GM18502 (cell line): ENCODE measurements around the gene STUB1.

Source experiments
- ATAC-seq: cut with Tn5 transposase; IDR thresholded peaks from one replicate; pipeline ENCODE4 v1.9.1; 2021; ENCODE audit warnings: mild to moderate bottlenecking; ENCODE audit not compliant: unreplicated experiment, poor library complexity

STUB1 gene

DNA sequence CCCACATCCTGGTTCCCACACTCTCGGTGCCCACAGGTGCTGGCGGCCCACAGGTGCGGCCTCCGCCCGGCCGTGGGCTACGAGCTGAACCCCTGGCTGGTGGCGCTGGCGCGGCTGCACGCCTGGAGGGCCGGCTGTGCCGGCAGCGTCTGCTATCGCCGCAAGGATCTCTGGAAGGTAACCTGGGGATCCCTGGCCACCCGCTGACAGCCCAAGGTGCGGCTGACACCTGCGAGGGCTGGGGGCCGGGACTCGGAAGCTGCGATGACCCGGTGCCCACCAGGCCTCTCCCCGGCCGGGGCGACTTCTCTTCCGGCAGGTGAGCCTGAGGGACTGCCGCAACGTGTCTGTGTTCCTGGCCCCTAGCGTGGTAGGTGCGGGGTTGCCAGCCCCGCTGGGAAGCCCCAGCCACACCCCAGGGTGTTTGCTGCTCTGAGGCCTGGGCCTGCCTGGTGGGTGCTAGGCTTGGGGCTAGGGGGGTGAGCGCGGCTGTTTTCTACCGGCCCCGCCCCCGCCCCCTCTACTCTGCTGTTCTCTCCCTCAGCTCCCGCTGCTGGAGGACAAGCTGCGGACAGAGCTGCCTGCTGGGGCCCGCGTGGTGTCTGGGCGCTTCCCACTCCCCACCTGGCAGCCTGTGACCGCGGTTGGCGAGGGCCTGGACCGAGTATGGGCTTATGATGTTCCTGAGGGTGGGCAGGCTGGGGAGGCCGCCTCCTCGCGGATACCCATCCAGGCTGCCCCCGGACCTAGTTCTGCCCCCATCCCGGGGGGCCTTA, 41.7 kb downstream of the STUB1 start:
- ATAC-seq = no peak

DNA sequence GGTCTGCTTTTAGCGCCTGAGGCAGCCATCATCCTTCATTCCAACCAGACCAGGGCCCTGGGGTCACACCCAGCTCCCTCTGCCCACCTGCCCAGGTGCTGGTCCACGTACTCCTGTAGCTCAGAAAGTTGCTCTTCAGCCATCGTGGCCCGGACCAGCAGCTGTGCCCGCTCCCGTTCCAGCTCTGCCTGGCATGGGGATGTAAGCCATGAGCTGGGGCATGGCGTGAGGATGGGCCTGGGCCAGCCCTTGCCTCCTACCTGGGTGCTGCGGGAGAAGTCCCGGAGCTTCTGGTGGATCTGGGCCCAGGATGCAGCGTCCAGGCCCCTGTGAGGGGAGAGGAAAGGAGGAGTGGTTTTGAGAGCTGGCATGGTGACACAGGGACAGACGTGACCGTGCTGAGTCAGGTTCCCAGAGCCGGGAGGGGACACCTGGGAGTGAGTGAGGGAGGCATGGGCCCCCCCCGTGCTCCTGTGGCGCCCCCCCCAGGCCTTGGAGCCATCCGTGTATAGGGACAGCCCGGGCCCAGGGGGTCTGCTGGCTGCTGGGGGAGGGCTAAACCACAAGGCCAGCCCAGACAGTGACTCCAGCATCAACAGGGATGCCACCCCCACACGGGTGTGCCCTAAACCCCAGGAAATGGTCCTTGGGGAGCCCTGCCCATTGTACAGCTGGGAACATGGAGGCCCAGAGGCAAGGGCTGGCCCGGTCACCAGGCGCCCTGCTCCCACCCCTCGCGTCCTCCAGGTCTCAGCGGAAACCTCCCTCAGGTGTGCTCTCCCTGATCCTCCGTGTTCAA, 42.8 kb downstream of the STUB1 start:
- ATAC-seq = no peak

DNA sequence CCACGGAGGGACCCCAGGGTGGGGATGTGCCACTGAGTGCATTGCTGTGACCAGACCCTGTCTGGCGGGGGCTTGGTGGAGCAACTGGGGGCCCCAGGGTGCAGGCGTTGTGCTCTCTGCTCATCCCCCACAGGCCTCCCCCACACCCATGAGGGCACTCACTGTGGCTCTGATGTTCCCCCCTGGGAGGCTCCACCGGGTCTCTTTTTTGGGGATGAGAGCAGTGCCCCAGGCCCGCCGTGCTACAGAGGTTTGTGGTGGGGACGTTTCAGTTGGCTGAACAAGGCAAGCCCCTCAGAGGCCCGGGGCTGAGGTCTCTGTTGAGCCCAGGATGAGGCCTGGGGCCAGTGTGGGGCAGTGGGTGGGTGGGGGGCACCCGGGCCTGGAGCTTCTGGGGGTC, 43.5 kb downstream of the STUB1 start:
- no peak for ATAC-seq

- ATAC-seq = no peak
Observed at GRCh38 chr16:724188-725040, 44.2 kb downstream of the STUB1 start.

GRCh38 chr16:725041-725376, 44.8 kb downstream of the STUB1 start:
- ATAC-seq = no peak

DNA sequence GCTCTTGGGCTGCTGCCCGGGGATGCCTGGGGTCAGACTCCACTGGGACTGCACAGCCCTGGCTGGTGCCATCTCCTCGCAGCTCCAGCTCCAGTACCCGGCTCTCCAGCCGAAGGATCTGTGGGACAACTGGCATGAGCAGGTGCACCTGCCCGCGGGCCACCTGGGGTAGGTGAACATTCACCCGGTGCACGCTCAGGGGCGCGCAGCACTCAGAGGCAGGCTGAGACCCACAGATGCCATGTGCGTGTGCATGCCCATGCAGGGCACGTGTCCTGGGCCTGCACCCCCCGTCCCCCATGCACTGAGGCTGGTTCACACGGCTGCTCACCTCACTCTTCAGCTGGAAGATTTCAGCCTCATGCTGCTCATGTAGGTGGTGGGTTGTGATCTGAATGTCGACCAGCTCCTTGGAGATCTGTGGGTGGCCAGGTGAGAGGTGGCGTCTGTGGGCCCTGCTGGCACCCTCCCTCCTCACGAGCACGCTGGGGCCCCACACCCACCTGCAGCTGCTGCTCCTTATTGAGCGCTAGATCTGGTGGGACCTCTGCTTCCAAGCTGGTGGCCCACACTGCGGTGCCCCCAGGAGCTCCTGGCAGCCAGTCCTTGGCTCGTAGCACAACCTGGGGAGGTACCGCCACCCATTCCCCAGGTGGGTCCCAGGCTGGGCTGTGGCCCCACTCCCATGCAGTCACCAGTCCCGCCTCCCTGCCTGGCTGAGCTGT, 45.4 kb downstream of the STUB1 start:
- no peak for ATAC-seq

DNA sequence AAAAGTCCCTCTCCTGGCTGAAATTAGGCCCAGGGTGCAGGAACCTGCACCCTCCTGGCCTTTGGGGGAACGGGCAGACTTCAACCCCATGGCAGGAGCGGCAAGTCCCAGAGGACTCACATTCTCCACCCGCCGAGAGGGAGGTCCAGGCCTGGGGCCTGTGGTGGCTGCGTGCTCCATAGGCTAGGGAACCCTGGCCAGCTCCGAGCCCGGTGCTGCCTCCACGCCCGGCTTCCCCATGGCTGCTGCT, 45.9 kb downstream of the STUB1 start:
- ATAC-seq = no peak

- ATAC-seq = no peak
Observed at GRCh38 chr16:726438-727290, 46.5 kb downstream of the STUB1 start, which contains the start of the genes CCDC78 and HAGHL. Gene CCDC78, minus strand, starts transcription at chr16:726443. Its CDS starts 76 bp downstream, at chr16:726367. Gene HAGHL, plus strand, starts transcription at chr16:727106. Its CDS starts 404 bp downstream, at chr16:727510.

DNA sequence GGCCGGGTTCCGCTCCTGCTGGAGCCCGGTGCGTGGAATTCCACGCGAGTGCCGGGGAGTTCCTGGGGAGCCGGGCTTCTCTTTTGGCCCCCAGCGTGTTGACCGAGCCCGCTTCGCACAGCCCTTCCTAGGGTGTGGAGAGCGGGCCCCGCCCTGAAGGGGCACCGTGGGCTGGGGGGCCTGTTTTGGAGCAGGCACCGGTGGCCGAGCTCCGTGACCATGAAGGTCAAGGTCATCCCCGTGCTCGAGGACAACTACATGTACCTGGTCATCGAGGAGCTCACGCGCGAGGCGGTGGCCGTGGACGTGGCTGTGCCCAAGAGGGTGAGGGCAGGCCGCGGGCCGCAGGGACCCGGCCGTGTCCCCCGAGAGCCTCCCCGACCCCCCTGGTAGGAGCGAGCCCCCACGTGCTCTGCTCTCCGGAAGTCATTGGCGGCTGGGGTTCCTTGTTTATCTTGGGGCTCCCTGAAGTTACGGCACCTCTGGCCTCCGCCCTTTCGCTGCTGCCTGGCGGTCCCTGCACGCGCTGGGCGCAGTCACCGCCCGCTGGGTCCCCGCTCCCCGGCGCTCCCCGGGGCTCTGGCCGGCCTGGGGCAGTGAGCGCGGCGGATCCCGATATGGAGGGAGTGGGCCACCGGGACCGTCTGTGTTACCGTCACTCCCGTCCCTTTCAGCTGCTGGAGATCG, 47.2 kb downstream of the STUB1 start:
- no peak for ATAC-seq

DNA sequence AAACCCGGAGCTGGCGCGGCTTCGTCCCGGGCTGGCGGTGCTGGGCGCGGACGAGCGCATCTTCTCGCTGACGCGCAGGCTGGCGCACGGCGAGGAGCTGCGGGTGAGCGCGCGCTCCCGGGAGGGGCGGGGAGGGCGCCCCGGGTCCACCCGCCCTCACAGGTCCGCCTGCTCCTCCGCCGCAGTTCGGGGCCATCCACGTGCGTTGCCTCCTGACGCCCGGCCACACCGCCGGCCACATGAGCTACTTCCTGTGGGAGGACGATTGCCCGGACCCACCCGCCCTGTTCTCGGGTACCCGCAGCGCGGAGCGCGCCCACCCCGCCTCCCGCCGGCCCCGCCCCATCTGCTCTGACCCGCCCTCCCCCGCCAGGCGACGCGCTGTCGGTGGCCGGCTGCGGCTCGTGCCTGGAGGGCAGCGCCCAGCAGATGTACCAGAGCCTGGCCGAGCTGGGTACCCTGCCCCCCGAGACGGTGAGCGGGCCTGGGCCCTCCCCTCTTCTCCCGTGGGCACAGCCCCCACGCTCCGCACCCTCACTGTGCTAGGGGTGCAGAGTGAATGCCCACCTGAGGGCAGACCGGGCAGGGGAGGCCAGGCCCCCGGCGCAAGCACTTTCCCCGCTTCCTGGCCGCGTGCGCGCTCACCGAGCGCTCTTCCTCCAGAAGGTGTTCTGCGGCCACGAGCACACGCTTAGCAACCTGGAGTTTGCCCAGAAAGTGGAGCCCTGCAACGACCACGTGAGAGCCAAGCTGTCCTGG, 48.1 kb downstream of the STUB1 start:
- ATAC-seq = peak; percentile 39

GRCh38 chr16:728890-729744, 48.9 kb downstream of the STUB1 start:
- ATAC-seq = no peak

DNA sequence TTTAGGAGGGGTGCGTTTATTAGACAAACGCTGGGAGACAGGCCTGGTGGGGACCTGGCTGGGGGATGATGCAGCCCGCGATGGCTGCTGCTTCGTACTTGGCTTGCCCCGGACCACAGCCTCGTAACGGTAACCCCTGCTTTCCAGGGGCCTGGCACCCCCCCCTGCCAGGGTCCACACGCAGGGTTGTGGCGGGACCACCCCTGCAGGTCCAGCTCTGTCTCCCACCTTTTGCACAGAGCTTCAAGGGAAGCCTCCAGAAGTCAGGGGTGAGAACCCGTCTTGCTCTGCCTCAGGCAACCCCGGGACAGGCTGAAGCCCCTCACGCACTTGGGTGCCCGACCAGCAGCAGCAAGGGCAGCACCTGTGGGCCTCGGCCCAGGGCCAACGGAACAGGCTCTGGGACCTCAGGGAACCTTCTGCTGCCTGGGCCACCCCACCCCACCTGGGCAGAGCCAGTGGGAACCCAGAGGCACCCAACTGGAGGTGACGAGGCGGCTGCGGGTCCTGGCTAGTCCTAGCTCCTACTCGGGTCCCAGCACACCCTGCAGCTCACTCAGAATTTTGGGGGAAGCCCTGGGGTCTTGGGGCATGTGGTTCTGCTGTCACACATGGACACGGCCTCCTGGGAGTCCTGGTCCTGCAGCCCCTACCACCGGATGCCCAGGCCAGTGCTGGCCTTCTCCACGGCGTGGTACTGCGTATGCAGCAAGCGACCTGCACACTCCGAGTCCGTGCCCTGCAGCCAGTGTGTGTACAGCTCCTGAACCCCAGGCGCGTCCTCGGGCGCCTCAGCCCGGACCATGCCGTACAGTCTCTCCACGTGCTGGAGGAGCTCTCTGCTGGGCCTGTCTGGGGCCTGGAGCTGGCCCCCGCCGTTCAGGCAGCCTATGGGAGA, 49.8 kb downstream of the STUB1 start:
- no peak for ATAC-seq

DNA sequence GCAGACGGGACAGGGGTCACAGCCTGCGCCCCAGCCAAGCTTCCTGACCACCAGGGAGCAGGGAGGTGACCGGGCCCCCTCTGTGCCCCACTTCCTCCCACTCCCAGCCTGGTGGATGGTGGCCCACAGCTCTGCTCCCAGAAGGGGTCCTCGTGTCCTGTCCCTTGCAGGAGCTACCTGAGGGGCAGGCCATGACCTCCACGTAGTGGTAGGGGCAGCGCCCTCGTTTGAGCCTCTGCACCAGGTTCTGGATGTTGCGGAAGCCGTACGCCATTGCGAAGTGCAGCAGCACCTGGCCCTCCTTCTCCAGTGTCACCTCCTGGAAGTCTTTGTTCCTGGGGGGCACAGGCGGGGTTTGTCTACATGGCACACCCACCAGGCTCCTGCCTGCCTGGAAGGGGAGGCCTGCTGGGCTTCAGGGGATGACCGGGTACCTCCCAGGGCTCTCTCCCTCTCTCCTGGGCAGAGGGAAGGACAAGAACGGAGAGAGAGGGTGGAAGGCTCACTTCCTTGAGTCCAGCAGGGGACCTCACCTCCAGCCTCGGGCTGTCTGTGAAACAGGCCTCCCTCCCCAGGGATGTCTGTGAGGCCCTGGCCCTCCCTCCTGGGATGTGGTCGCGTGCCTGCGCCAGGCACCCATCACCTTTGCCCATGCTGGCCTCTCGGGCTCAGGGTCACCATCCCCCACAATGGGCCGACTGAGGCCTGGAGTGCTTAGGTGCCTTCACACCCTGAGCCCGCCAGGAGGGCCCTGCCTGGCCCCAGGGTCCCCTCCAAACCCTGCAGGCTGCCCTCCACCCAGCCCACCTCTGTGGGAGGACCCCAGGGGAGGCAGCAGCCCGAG, 50.7 kb downstream of the STUB1 start:
- ATAC-seq = no peak

GRCh38 chr16:732332-732731, 52.1 kb downstream of the STUB1 start:
- ATAC-seq = no peak
